MCF 10A (cell line): ENCODE measurements around the gene PROZ. TPM values are rescaled to one million over a fixed set of nuclear protein-coding genes. Genes with fewer than 3 reads are reported as not detected.

Source experiments
- BruUV-seq: library from RNA; stranded (reverse); fragments of 400-500 nt; replicated peaks from 2 replicates; lab custom pipeline; 2021; lab: Mats Ljungman, UMichigan
- CTCF ChIA-PET: fragments of 300-600 bp; sonication (Branson Sonifier 250); formaldehyde crosslinking; extraction: SDS; loops from one replicate; lab custom pipeline; 2021; ENCODE audit warnings: antibody characterized with exemption, inconsistent platforms; lab: Yijun Ruan, JAX
- POLR2A ChIA-PET: fragments of 300-600, 350-650 bp; sonication (Branson Sonifier 250); formaldehyde crosslinking; extraction: SDS; loops from one replicate; lab custom pipeline; 2020; ENCODE audit warnings: antibody characterized with exemption, inconsistent platforms; lab: Yijun Ruan, JAX
- DNase-seq: peaks from one replicate; pipeline ENCODE4 v3.0.0-alpha.2; 2018; ENCODE audit not compliant: unreplicated experiment
- H3K27ac Mint-ChIP-seq: one replicate; pipeline ENCODE4 v1.8.0; 2022; ENCODE audit warnings: mild to moderate bottlenecking, low read depth, mixed read lengths; ENCODE audit not compliant: unreplicated experiment
- H3K27me3 Mint-ChIP-seq: one replicate; pipeline ENCODE4 v1.8.0; 2022; ENCODE audit warnings: mixed read lengths; ENCODE audit not compliant: insufficient read depth, unreplicated experiment
- H3K36me3 Mint-ChIP-seq: one replicate; pipeline ENCODE4 v1.8.0; 2022; ENCODE audit warnings: mild to moderate bottlenecking, moderate library complexity, mixed read lengths; ENCODE audit not compliant: insufficient read depth, unreplicated experiment
- H3K4me1 Mint-ChIP-seq: one replicate; pipeline ENCODE4 v1.8.0; 2022; ENCODE audit warnings: mixed read lengths; ENCODE audit not compliant: insufficient read depth, unreplicated experiment
- H3K4me3 Mint-ChIP-seq: one replicate; pipeline ENCODE4 v1.8.0; 2022; ENCODE audit warnings: mild to moderate bottlenecking, moderate library complexity, mixed read lengths; ENCODE audit not compliant: unreplicated experiment
- H3K9me3 Mint-ChIP-seq: one replicate; pipeline ENCODE4 v1.8.0; 2022; ENCODE audit warnings: mixed read lengths; ENCODE audit not compliant: unreplicated experiment
- intact Hi-C: fragments of 100-400 bp; cut with micrococcal nuclease; formaldehyde crosslinking; loops from 2 replicates; pipeline ENCODE4 v1.14.1; 2022
- total RNA-seq: library from RNA; stranded (reverse); gene quantifications from 2 replicates; pipeline ENCODE4 v1.2.3, GENCODE V29; 2022
- TF ChIP-seq, protein P1 (sequence below): fragments of 200-600 bp; IDR thresholded peaks from one replicate; pipeline ENCODE4 v1.8.0; 2022; ENCODE audit warnings: antibody characterized with exemption, mild to moderate bottlenecking; ENCODE audit not compliant: unreplicated experiment

PROZ gene
- total RNA-seq, 1 experiment from 2014 or later, result not detected

GRCh38 chr13:113153810-113154748 lies 4.4 kb upstream of the PROZ start:
- H3K36me3 Mint-ChIP-seq, result no peaks in the 10 kb centered on the region
- ChIA-PET POLR2A (interaction anchor here (0.7 to 1.2 kb wide), 3 partner anchors 33 to 296 kb away, joined by 3 to 5 read pairs (median 3); partner anchors contain the start of genes CUL4A and PCID2), CTCF (interaction anchor here (0.7 kb wide), 1 partner anchor 132 kb away, joined by 3 read pairs; no protein-coding TSS in a partner anchor)
- peaks cover 9% of the 10 kb centered on the region for H3K4me1 Mint-ChIP-seq
- H3K9me3 Mint-ChIP-seq, result peaks cover 8% of the 10 kb centered on the region
- BruUV-seq, result no TSS peak
- TF ChIP-seq, protein P1, sequence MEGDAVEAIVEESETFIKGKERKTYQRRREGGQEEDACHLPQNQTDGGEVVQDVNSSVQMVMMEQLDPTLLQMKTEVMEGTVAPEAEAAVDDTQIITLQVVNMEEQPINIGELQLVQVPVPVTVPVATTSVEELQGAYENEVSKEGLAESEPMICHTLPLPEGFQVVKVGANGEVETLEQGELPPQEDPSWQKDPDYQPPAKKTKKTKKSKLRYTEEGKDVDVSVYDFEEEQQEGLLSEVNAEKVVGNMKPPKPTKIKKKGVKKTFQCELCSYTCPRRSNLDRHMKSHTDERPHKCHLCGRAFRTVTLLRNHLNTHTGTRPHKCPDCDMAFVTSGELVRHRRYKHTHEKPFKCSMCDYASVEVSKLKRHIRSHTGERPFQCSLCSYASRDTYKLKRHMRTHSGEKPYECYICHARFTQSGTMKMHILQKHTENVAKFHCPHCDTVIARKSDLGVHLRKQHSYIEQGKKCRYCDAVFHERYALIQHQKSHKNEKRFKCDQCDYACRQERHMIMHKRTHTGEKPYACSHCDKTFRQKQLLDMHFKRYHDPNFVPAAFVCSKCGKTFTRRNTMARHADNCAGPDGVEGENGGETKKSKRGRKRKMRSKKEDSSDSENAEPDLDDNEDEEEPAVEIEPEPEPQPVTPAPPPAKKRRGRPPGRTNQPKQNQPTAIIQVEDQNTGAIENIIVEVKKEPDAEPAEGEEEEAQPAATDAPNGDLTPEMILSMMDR, result no peak
- DNase-seq, result peak; percentile 61
- H3K4me3 Mint-ChIP-seq, result peak overlapping the region; percentile 71
- no peaks in the 10 kb centered on the region for H3K27me3 Mint-ChIP-seq
- H3K27ac Mint-ChIP-seq, result peak overlapping the region; percentile 73
- intact Hi-C loops, result loop anchor here (10.0 kb wide), 1 partner anchor 241 kb away; no protein-coding TSS in a partner anchor

DNA sequence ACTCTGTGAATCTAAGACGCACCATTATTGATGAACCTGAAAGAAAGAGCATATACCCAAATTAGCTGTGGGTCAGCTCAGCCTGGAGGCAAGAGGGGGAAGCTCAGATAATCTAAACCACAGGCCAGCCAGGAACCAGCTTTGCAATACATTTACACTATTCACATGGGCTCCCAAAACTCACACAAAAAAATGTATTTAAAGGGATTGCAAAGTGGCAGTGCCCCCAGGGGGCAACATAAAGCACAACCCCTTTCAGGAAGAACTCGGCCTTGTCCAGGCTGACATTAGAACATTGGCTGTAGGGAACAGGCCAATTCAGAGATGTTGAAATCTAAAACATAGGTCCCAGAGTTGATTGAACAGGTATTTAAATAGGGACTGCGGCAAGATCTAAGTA lies 3.2 kb upstream of the PROZ start:
- POLR2A ChIA-PET, result interaction anchor here (1.2 to 1.5 kb wide), 2 partner anchors 32 to 142 kb away, joined by 3 read pairs; partner anchors contain the start of gene LAMP1
- Mint-ChIP-seq H3K36me3 (no peaks in the 10 kb centered on the region), H3K27ac (no peak overlapping the region), H3K27me3 (no peaks in the 10 kb centered on the region), H3K9me3 (peaks cover 8% of the 10 kb centered on the region), H3K4me1 (peaks cover 9% of the 10 kb centered on the region), H3K4me3 (peak overlapping the region; percentile 71)
- intact Hi-C loops, result loop anchor here (10.0 kb wide), 1 partner anchor 240 kb away; no protein-coding TSS in a partner anchor
- CTCF ChIA-PET, result no interaction called here
- TF ChIP-seq, protein P1, result no peak
- no peak for DNase-seq
- BruUV-seq, result no TSS peak

DNA sequence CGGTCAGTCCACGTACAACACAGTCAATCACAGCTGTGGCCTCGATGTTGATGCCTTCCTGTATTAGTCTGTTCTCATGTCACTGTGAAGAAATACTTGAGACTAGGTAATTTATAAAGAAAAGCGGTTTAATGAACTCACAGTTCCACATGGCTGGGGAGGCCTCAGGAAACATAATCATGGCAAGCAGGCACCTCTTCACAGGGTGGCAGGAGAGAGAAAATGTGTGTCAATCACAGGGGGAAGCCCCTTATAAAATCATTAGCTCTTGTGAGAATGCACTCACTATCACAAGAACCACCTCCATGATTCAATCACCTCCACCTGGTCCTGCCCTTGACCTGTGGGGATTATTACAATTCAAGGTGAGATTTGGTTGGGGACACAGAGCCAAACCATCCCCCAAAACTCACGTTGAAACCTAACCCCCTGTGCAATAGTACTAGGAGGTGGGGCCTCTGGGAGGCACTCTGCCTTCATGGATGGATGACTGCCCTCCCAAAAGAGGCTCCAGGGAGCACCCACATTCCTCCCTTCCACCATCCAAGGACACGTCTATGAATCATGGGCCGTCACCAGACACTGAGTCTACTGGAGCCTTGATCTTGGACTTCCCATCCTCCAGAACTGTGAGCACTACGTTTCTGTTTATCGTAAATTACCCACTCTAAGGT lies 2.3 kb upstream of the PROZ start:
- H3K27ac Mint-ChIP-seq, result no peak overlapping the region
- POLR2A ChIA-PET, result interaction anchor here (0.6 to 1.5 kb wide), 2 partner anchors 20 to 141 kb away, joined by 3 read pairs; partner anchors contain the start of gene LAMP1
- DNase-seq, result no peak
- peaks cover 8% of the 10 kb centered on the region for H3K9me3 Mint-ChIP-seq
- H3K27me3 Mint-ChIP-seq, result peaks cover 5% of the 10 kb centered on the region
- intact Hi-C loops, result loop anchor here (10.0 kb wide), 1 partner anchor 239 kb away; no protein-coding TSS in a partner anchor
- CTCF ChIA-PET, result interaction anchor here (0.9 kb wide), 1 partner anchor 39 kb away, joined by 4 read pairs; no protein-coding TSS in a partner anchor
- H3K4me1 Mint-ChIP-seq, result peaks cover 9% of the 10 kb centered on the region
- H3K4me3 Mint-ChIP-seq, result no peak overlapping the region
- TF ChIP-seq, protein P1, result no peak
- H3K36me3 Mint-ChIP-seq, result no peaks in the 10 kb centered on the region
- no TSS peak for BruUV-seq
